Measurements from ENCODE around the gene ST7.
A peak's percentile ranks its signal among the peaks of the same experiment; 100 is the strongest.

Gene ST7

DNA sequence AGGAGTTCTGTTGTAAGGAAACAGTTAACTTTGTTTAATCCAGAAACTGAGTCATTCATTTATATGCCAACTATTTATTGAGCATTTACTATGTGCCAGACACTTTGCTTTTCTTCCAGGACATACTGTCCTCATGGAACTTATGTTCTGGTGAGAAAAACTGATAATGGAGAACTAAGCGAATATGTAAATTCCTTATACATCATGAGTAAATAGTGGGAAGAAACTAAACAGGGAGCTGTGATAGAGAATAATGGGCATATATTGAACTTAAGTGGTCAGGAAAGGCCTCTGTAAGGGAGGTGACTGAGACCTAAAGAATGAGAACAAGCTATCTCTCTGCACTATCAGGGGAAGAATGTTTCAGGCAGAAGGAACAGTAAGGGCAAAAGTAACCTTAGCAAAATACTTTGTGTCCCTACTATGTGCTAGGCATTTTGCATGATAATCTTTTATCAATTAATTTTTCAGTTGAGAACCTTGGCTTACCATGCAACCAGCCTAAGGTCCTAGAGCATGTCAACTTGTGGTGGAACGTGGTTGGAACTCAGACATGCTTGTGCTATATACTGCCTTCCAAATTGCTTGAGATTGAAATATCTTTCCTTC, 45.4 kb downstream of the ST7 start:
- no peak; the same call in 2 of the 3 replicates for ATAC-seq
- peak; percentile 63; the same call in 1 of the 2 replicates for TF ChIP-seq ZNF70 (CRISPR knock-in tag; IDR thresholded peaks at IDR 0.05)
- TF ChIP-seq, protein P1, sequence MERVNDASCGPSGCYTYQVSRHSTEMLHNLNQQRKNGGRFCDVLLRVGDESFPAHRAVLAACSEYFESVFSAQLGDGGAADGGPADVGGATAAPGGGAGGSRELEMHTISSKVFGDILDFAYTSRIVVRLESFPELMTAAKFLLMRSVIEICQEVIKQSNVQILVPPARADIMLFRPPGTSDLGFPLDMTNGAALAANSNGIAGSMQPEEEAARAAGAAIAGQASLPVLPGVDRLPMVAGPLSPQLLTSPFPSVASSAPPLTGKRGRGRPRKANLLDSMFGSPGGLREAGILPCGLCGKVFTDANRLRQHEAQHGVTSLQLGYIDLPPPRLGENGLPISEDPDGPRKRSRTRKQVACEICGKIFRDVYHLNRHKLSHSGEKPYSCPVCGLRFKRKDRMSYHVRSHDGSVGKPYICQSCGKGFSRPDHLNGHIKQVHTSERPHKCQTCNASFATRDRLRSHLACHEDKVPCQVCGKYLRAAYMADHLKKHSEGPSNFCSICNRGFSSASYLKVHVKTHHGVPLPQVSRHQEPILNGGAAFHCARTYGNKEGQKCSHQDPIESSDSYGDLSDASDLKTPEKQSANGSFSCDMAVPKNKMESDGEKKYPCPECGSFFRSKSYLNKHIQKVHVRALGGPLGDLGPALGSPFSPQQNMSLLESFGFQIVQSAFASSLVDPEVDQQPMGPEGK (CRISPR knock-in tag; IDR thresholded peaks at IDR 0.05; ENCODE audit: borderline replicate concordance) = no peak
- TF ChIP-seq OSR1 (CRISPR knock-in tag; IDR thresholded peaks at IDR 0.05) = no peak

DNA sequence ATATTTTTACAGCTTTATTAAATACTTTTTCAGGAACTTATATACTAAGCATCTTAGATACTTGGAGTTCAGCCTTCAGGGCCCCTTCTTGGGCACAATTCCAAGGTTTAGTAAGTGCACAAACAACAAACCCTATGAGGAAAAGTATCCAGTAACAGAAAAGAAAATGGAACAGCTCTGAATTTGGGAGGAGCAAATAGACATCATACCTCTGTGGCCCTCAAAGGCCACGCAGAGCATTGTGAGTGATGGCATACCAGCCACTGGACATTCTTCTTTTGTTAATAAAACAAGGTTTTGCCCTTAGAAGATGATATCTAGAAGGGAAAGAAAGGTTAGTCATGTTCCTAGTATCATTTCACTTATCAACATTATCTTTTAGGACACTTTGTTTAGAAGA, 46.0 kb downstream of the ST7 start:
- ATAC-seq = peak; percentile 64
- TF ChIP-seq ZNF70 (CRISPR knock-in tag; IDR thresholded peaks at IDR 0.05) (no peak), ZFP30 (CRISPR knock-in tag; IDR thresholded peaks at IDR 0.05) (no peak), SNAI2 (CRISPR knock-in tag; IDR thresholded peaks at IDR 0.05) (no peak)
- TF ChIP-seq, protein P2, sequence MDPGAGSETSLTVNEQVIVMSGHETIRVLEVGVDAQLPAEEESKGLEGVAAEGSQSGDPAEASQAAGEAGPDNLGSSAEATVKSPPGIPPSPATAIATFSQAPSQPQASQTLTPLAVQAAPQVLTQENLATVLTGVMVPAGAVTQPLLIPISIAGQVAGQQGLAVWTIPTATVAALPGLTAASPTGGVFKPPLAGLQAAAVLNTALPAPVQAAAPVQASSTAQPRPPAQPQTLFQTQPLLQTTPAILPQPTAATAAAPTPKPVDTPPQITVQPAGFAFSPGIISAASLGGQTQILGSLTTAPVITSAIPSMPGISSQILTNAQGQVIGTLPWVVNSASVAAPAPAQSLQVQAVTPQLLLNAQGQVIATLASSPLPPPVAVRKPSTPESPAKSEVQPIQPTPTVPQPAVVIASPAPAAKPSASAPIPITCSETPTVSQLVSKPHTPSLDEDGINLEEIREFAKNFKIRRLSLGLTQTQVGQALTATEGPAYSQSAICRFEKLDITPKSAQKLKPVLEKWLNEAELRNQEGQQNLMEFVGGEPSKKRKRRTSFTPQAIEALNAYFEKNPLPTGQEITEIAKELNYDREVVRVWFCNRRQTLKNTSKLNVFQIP (CRISPR knock-in tag; IDR thresholded peaks at IDR 0.05; ENCODE audit: borderline replicate concordance, low read depth) = no peak

DNA sequence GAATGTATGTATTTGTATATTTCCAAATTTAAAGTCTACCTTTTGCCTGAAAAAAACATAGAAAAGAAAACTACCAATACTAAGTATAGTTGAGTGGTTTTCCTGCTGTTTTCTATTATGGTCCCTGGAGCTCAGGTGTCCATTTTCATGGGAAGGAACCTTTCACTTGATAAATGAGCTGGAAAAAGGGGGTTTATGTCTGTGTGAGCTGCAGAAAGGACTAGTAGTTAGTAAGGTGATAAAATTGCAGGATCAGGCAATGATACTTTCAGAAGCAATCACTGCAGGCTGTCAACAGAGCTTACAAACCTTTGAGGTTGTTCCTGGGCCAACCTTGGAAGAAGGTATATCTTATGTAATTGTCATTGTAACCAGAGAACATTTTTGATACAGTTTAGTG, 48.0 kb downstream of the ST7 start:
- no peak for ATAC-seq
- TF ChIP-seq RARB (CRISPR knock-in tag; IDR thresholded peaks at IDR 0.05) = no peak
- no peak for TF ChIP-seq GLIS3 (CRISPR knock-in tag; IDR thresholded peaks at IDR 0.05)
- TF ChIP-seq ARNTL (CRISPR knock-in tag; IDR thresholded peaks at IDR 0.05; ENCODE audit: borderline replicate concordance, low read depth) = no peak
- TF ChIP-seq TCF4 (CRISPR knock-in tag; IDR thresholded peaks at IDR 0.05; ENCODE audit: borderline replicate concordance) = no peak
- TF ChIP-seq, protein P3, sequence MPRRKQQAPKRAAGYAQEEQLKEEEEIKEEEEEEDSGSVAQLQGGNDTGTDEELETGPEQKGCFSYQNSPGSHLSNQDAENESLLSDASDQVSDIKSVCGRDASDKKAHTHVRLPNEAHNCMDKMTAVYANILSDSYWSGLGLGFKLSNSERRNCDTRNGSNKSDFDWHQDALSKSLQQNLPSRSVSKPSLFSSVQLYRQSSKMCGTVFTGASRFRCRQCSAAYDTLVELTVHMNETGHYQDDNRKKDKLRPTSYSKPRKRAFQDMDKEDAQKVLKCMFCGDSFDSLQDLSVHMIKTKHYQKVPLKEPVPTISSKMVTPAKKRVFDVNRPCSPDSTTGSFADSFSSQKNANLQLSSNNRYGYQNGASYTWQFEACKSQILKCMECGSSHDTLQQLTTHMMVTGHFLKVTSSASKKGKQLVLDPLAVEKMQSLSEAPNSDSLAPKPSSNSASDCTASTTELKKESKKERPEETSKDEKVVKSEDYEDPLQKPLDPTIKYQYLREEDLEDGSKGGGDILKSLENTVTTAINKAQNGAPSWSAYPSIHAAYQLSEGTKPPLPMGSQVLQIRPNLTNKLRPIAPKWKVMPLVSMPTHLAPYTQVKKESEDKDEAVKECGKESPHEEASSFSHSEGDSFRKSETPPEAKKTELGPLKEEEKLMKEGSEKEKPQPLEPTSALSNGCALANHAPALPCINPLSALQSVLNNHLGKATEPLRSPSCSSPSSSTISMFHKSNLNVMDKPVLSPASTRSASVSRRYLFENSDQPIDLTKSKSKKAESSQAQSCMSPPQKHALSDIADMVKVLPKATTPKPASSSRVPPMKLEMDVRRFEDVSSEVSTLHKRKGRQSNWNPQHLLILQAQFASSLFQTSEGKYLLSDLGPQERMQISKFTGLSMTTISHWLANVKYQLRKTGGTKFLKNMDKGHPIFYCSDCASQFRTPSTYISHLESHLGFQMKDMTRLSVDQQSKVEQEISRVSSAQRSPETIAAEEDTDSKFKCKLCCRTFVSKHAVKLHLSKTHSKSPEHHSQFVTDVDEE (CRISPR knock-in tag; IDR thresholded peaks at IDR 0.05) = no peak
- no peak for TF ChIP-seq ZNF565 (CRISPR knock-in tag; conservative IDR thresholded peaks at IDR 0.05; ENCODE audit: low read depth)
- TF ChIP-seq ZFP30 (CRISPR knock-in tag; IDR thresholded peaks at IDR 0.05) = no peak
- TF ChIP-seq ZNF8 (CRISPR knock-in tag; IDR thresholded peaks at IDR 0.05) = no peak
- TF ChIP-seq, protein P1 (CRISPR knock-in tag; IDR thresholded peaks at IDR 0.05; ENCODE audit: borderline replicate concordance) = no peak
- TF ChIP-seq OSR1 (CRISPR knock-in tag; IDR thresholded peaks at IDR 0.05) = no peak

DNA sequence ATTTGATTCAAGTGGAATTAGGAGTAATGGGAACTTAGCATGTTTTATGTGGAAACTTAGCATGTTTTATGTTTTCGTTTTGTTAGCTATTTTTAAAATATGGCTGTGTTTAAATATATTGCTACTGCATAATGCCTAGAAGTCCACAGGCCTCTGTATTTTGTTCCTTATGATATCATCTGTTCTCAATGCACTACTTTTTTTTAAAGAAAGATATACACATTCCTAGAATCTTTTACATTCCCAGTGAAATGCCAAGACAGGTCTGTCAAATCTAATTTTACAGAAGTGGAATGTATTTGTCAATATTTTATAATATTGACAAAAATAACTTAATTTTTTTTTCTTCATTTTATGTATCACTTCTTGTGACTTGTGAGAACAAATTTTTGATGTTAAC, 51.6 kb downstream of the ST7 start:
- TF ChIP-seq ISL1 (CRISPR knock-in tag; IDR thresholded peaks at IDR 0.05) (peak; percentile 72), ARNTL (CRISPR knock-in tag; IDR thresholded peaks at IDR 0.05; ENCODE audit: borderline replicate concordance, low read depth) (no peak)
- TF ChIP-seq, protein P4, sequence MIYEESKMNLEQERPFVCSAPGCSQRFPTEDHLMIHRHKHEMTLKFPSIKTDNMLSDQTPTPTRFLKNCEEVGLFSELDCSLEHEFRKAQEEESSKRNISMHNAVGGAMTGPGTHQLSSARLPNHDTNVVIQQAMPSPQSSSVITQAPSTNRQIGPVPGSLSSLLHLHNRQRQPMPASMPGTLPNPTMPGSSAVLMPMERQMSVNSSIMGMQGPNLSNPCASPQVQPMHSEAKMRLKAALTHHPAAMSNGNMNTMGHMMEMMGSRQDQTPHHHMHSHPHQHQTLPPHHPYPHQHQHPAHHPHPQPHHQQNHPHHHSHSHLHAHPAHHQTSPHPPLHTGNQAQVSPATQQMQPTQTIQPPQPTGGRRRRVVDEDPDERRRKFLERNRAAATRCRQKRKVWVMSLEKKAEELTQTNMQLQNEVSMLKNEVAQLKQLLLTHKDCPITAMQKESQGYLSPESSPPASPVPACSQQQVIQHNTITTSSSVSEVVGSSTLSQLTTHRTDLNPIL (CRISPR knock-in tag; IDR thresholded peaks at IDR 0.05; ENCODE audit: low read depth) = peak; percentile 87
- peak; percentile 69; the same call in 2 of the 3 replicates for ATAC-seq

DNA sequence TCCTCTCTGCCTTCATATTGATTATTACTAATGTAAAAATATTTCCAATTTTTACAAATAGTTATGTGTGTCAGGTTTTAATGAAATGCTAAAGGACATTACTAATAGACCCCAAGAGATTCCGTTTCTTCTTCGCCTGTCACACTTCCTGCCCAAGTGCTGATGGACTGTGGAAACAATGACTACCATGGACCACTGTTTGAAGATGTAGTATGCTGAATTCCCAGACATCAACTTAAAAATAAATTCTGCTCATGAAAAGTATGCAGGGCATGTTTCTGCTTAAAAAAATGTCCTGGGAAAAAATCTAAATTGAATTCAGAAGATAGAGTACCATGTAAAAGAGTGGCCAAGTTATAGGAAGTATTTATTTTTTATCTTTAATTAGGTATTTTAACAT, 52.1 kb downstream of the ST7 start:
- TF ChIP-seq ISL1 (CRISPR knock-in tag; IDR thresholded peaks at IDR 0.05) = peak; percentile 7; the same call in 1 of the 2 replicates
- TF ChIP-seq ZNF70 (CRISPR knock-in tag; IDR thresholded peaks at IDR 0.05) = no peak

More for the DNA sequence above, 52.1 kb downstream of the ST7 start:
- ATAC-seq = peak; percentile 41; the same call in 2 of the 3 replicates

Data from SK-N-SH treated with all-trans-retinoic acid at 6 μM for 48 hours (cell line).